Activated T-cell treated with anti-CD3 and anti-CD28 coated beads for 4 hours (primary cell): ENCODE measurements around the gene C11orf54.
"Not testable (repeated sequence)": the region's sequence is repeated elsewhere in the genome, so short reads cannot be mapped to it uniquely, and the experiment has no call there.

Experiments used
- DNase-seq: peaks from one replicate; pipeline ENCODE4 v3.0.0-alpha.2; 2020

Gene C11orf54

DNA sequence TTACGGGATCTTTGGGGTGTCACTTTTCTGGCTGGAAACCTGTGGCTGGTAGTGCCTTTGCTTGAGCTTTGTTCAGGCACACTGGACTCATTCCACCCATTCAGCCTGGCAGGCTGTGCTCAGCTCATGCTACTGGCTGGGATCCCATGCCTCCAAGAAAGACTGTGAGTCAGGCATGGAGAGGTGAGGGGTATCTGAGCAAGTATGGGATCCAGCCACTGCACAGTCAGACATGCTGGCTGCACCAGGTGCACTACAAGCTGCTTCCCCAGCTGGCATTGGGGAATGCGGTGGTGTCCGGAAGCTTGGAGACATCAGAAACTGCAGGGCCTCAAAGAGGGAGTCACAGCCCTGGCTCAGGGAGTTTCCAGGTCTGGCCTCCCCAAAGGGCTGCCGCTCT is 30.7 kb downstream of the C11orf54 start:
- DNase-seq: no peak

DNA sequence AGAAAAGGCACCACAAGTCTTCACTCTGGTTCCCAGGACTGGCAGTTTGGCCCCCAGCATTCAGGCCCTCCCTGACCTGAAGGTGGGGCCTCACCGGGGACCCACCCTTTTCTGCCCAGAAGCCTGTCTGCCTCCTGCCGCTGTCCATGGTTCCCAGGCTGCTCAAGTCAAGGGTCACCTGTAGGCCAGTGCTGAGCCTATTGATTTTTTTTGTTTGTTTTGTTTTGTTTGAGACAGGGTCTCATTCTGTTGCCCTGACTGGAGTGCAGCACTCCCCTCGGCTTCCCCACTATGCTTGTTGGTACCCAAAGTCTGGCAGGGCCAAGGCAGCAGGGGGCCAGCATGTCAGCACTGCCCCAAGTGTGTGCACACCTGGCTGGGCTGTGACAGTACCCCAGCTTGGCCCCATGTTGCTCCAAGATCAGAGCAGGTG is 31.6 kb downstream of the C11orf54 start:
- DNase-seq: no peak

- DNase-seq: no peak
These were observed 32.2 kb downstream of the C11orf54 start for GRCh38 chr11:93773601-93774200.

- DNase-seq: not testable (repeated sequence)
These were observed 33.1 kb downstream of the C11orf54 start for GRCh38 chr11:93774560-93774959.

- DNase-seq: no peak
These were observed 33.8 kb downstream of the C11orf54 start for GRCh38 chr11:93775289-93775688.

GRCh38 chr11:93783362-93783761 is 41.9 kb downstream of the C11orf54 start:
- no peak for DNase-seq

GRCh38 chr11:93783765-93784144 is 42.3 kb downstream of the C11orf54 start:
- DNase-seq: no peak

GRCh38 chr11:93784145-93784934 is 42.9 kb downstream of the C11orf54 start, which contains the start of gene MED17:
Gene MED17, plus strand, starts transcription at chr11:93784282. Its CDS starts 232 bp downstream, at chr11:93784514.
- DNase-seq: peak; percentile 86

DNA sequence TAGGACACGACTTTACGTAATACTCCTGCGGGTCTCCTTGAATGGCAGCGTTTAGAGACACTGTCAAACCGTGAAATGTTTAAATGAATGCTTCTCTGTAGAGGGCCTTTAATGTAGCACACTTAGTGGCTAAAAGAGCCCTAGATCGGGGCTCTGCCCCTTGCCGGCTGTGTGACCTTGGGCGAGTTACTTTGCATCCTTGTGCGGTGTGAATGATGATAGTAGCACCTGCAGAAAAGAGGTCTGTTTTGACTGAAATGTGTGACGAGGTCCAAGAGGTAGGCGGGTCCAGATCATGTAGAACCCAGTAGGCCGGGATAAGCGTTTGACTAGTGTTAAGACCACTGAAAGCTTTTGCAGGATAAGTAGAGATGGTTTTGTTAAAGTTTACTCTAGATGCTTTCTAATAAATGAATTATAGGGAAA is 43.5 kb downstream of the C11orf54 start:
- no peak for DNase-seq

DNA sequence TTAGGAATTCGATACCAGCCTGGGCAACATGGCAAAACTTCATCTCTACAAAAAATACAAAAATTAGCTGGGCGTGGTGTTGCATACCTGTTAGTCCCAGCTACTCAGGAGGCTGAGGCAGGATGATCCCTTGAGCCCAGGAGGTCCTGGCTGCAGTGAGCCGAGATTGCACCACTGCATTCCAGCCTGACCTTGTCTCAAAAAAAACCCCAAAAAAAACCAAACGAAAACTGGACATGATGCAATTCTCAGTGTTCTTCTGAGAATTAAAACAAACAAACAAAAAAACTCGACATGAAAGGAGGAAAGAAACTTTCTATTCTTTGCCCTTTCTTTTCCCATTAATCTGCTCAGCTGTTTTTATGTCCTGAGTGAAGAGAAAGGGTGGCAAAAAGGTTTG is 50.0 kb downstream of the C11orf54 start:
- no peak for DNase-seq

DNA sequence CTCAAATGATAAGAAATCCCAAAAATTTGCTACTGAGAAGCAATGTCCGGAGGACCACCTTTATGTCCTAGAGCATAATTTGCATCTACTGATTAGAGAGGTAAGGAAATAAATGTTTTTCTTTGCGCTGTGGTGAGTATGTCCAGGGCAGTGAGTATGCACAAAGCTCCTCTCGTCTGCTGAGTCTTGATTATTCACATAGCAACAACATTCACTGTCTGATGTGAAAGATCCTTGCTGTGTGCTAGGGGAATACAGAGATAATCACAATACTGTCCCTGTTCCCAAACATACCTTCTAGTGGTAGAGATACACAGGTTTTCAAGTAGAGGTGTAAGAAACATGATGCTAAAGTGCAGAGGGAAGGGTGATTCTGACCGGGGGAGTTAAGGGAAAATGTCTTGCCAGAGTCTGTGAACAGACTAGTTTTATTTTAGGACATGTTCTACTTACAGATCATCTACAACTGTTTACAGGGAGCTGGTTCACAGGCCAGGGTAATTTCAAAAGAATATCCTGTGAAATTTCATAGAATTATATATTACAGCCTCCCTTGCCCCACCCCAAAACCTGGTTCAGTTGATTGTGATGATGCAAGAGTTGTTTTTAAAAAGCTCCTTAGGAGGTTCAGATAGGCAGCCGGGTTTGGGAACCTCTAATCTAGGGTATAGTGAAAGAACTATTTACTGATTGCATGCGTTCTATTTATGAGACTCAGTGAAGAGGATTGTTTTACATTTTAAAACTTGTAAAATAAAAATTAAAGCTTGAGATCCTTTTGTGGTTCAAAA is 55.2 kb downstream of the C11orf54 start:
- no peak for DNase-seq

GRCh38 chr11:93801366-93801765 is 59.9 kb downstream of the C11orf54 start:
- DNase-seq: no peak

GRCh38 chr11:93804879-93805278 is 63.4 kb downstream of the C11orf54 start:
- DNase-seq: no peak

DNA sequence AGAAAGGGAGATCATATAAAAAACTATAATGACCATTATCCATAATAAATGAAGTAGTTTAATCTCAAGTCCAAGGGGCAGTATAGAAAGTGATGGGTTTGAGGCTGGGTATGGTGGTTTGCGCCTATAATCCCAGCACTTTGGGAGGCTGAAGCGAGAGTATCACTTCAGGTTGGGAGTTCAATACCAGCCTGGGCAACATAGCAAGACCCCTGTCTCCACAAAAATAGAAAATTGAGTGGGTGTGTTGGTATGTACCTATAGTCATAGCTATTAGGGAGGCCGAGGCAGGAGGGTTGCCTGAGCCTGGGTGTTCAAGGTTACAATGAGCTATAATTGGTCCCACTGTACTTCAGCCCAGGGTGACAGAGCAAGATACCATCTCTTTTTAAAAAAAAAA is 66.5 kb downstream of the C11orf54 start:
- no peak for DNase-seq

DNA sequence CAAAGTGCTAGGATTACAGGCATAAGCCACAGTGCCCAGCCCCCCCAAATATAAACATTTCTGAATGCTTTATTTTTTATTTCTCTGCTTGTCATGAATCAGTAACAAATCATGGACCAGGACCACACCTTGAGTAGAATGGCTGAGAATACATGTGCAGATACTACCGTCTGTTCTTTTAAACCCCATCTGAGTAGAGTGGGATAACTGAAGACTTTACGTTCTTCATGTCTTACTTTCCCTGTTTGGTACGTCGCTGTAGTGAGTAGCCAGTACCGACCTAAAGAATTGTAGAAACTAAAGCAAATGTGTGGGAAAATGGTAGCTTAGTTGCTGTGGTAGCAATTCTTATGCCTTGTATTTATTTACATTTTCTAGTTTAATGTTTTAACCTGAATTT is 72.5 kb downstream of the C11orf54 start:
- no peak for DNase-seq
